ENCODE measurements around the gene FBP1. TPM values are rescaled to one million over a fixed set of nuclear protein-coding genes. Genes with fewer than 3 reads are reported as not detected.

The FBP1 gene
- total and polyA plus RNA-seq, 2 donors (not counting 3 experiments of a cell fraction or from before 2014, with no cell fraction given) = 2.5 to 3.8 TPM

DNA sequence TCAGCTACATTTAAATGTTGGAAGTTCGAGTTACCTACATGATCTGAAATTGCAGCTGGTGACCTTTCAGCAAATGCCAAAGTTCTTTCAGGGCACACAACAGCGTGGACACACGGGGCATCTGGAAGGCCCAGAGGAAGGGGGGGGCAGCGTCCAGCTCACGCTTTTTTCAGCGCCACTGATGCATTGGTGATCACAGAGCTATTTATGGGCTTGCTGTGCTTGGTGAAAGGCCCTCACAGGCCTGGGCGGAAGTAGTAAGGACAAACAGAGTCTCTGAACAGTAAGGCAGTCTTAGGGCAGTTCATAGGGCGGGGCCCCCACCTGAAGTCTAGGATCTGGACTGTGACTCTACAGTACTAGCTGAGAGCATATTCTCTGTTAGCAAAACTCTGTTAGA, 39.1 kb downstream of the FBP1 start:
- no peak overlapping the region for H2AFZ ChIP-seq (ENCODE audit: low read depth, low read length)
- intact Hi-C loops (cut with micrococcal nuclease) = loop anchor here (10.0 kb wide), 2 partner anchors 385 to 585 kb away; no protein-coding TSS in a partner anchor
- POLR2A ChIA-PET = no interaction called here
- FAIRE-seq (no peak), DNase-seq (ENCODE audit: low read depth, low spot score) (no peak)
- TF ChIP-seq, protein P1, sequence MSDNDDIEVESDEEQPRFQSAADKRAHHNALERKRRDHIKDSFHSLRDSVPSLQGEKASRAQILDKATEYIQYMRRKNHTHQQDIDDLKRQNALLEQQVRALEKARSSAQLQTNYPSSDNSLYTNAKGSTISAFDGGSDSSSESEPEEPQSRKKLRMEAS (IDR thresholded peaks at IDR 0.05; ENCODE audit: insufficient read depth, insufficient read length) = no peak
- TF ChIP-seq, protein P2, sequence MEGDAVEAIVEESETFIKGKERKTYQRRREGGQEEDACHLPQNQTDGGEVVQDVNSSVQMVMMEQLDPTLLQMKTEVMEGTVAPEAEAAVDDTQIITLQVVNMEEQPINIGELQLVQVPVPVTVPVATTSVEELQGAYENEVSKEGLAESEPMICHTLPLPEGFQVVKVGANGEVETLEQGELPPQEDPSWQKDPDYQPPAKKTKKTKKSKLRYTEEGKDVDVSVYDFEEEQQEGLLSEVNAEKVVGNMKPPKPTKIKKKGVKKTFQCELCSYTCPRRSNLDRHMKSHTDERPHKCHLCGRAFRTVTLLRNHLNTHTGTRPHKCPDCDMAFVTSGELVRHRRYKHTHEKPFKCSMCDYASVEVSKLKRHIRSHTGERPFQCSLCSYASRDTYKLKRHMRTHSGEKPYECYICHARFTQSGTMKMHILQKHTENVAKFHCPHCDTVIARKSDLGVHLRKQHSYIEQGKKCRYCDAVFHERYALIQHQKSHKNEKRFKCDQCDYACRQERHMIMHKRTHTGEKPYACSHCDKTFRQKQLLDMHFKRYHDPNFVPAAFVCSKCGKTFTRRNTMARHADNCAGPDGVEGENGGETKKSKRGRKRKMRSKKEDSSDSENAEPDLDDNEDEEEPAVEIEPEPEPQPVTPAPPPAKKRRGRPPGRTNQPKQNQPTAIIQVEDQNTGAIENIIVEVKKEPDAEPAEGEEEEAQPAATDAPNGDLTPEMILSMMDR (IDR thresholded peaks at IDR 0.05; ENCODE audit: extremely low read depth in 1 of 2, insufficient read depth in 1 of 2, low read depth in 1 of 2, low read length in 2 of 2) = no peak
- no peak for TF ChIP-seq EZH2 (IDR thresholded peaks at IDR 0.05; ENCODE audit: borderline replicate concordance, low read depth, low read length, severe bottlenecking)
- no peak for TF ChIP-seq GATA2 (IDR thresholded peaks at IDR 0.05; ENCODE audit: insufficient read depth, insufficient read length, low read depth, low read length)
- TF ChIP-seq POLR2A (IDR thresholded peaks at IDR 0.05; ENCODE audit: low read depth, low read length) = no peak
- H3K79me2 ChIP-seq (ENCODE audit: control insufficient read depth, insufficient read depth, low read length) = no peaks in the 10 kb centered on the region
- BruUV-seq (replicated peaks) = no TSS peak
- no peaks in the 10 kb centered on the region for H3K9me1 ChIP-seq (replicated peaks; ENCODE audit: control insufficient read depth, extremely low read depth, insufficient read depth, low read length)
- no peak overlapping the region for H3K4me3 ChIP-seq (replicated peaks in 1 of 3; ENCODE audit: insufficient read depth in 1 of 3, low read depth in 1 of 3, low read length in 3 of 3)
- H3K9me3 ChIP-seq (replicated peaks; ENCODE audit: control insufficient read depth, insufficient read depth, low read length) = no peaks in the 10 kb centered on the region
- no peaks in the 10 kb centered on the region for H3K4me1 ChIP-seq (ENCODE audit: control insufficient read depth, extremely low read depth, insufficient read depth, low read length)
- H3K4me2 ChIP-seq (ENCODE audit: insufficient read depth, low read length) = no peak overlapping the region
- dilution Hi-C loops (cut with MboI; ENCODE audit: extremely low pct_ligation_motif_present, low sequenced_read_pairs) = no loop called here
- no peak overlapping the region for H3K9ac ChIP-seq (replicated peaks; ENCODE audit: extremely low read depth, insufficient read depth, low read length)
- H4K20me1 ChIP-seq (replicated peaks; ENCODE audit: control insufficient read depth, extremely low read depth, insufficient read depth, low read length) = no peaks in the 10 kb centered on the region
- no peaks in the 10 kb centered on the region for H3K36me3 ChIP-seq (ENCODE audit: control insufficient read depth in 2 of 2, extremely low read depth in 1 of 2, insufficient read depth in 2 of 2, low read length in 2 of 2)
- CTCF ChIA-PET = no interaction called here
- H3K27ac ChIP-seq (ENCODE audit: insufficient read depth, low read depth, low read length) = no peak overlapping the region
- no peaks in the 10 kb centered on the region for H3K27me3 ChIP-seq (ENCODE audit: control insufficient read depth in 2 of 2, insufficient read depth in 2 of 2, low read length in 2 of 2)

DNA sequence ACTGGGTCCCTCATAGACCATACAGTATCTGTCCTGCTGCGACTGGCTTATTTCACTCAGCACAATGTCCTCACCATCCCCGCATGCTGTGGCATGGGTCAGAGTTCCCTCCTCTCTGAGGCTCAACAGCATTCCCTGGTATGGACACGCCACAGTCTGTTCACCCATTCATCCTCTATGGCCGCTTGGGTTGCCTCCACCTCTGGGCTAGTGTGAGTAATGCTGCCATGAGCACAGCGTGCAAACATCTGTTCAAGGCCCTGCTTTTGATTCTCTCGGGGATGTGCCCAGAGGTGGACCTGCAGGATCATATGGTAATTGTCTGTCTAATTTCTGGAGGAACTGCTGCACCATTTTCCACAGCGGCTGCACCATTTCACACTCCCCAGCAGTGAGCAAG, 40.2 kb downstream of the FBP1 start:
- Histone ChIP-seq H3K79me2 (ENCODE audit: control insufficient read depth, insufficient read depth, low read length) (no peaks in the 10 kb centered on the region), H3K9me3 (replicated peaks; ENCODE audit: control insufficient read depth, insufficient read depth, low read length) (no peaks in the 10 kb centered on the region), H3K4me3 (replicated peaks in 1 of 3; ENCODE audit: insufficient read depth in 1 of 3, low read depth in 1 of 3, low read length in 3 of 3) (no peak overlapping the region), H3K9me1 (replicated peaks; ENCODE audit: control insufficient read depth, extremely low read depth, insufficient read depth, low read length) (no peaks in the 10 kb centered on the region), H3K4me2 (ENCODE audit: insufficient read depth, low read length) (no peak overlapping the region), H2AFZ (ENCODE audit: low read depth, low read length) (no peak overlapping the region), H3K4me1 (ENCODE audit: control insufficient read depth, extremely low read depth, insufficient read depth, low read length) (no peaks in the 10 kb centered on the region), H3K36me3 (ENCODE audit: control insufficient read depth in 2 of 2, extremely low read depth in 1 of 2, insufficient read depth in 2 of 2, low read length in 2 of 2) (no peaks in the 10 kb centered on the region), H3K27me3 (ENCODE audit: control insufficient read depth in 2 of 2, insufficient read depth in 2 of 2, low read length in 2 of 2) (no peaks in the 10 kb centered on the region), H4K20me1 (replicated peaks; ENCODE audit: control insufficient read depth, extremely low read depth, insufficient read depth, low read length) (no peaks in the 10 kb centered on the region), H3K27ac (ENCODE audit: insufficient read depth, low read depth, low read length) (no peak overlapping the region), H3K9ac (replicated peaks; ENCODE audit: extremely low read depth, insufficient read depth, low read length) (no peak overlapping the region)
- ChIA-PET POLR2A (no interaction called here), CTCF (no interaction called here)
- no peak for DNase-seq (ENCODE audit: low read depth, low spot score)
- dilution Hi-C loops (cut with MboI; ENCODE audit: extremely low pct_ligation_motif_present, low sequenced_read_pairs) (no loop called here), intact Hi-C loops (cut with micrococcal nuclease) (no loop called here)
- FAIRE-seq = no peak
- no TSS peak for BruUV-seq (replicated peaks)
- TF ChIP-seq FOS (IDR thresholded peaks at IDR 0.05; ENCODE audit: borderline replicate concordance, insufficient read depth, low read length) (no peak), GATA2 (IDR thresholded peaks at IDR 0.05; ENCODE audit: insufficient read depth, insufficient read length, low read depth, low read length) (no peak), POLR2AphosphoS5 (IDR thresholded peaks at IDR 0.05; ENCODE audit: insufficient read depth, low read depth, low read length) (no peak), POLR2A (IDR thresholded peaks at IDR 0.05; ENCODE audit: low read depth, low read length) (no peak), JUN (IDR thresholded peaks at IDR 0.05; ENCODE audit: borderline replicate concordance, insufficient read depth, insufficient read length, low read depth) (no peak), MYC (IDR thresholded peaks at IDR 0.05; ENCODE audit: low read depth, low read length) (no peak), EZH2 (IDR thresholded peaks at IDR 0.05; ENCODE audit: borderline replicate concordance, low read depth, low read length, severe bottlenecking) (no peak)
- TF ChIP-seq, protein P1 (IDR thresholded peaks at IDR 0.05; ENCODE audit: insufficient read depth, insufficient read length) = no peak
- TF ChIP-seq, protein P2 (IDR thresholded peaks at IDR 0.05; ENCODE audit: extremely low read depth in 1 of 2, insufficient read depth in 1 of 2, low read depth in 1 of 2, low read length in 2 of 2) = no peak
